CD4-positive, CD25-positive, alpha-beta regulatory T cell (primary cell): ENCODE results near the gene EFCAB5. TPM values are rescaled to one million over a fixed set of nuclear protein-coding genes. Genes with fewer than 3 reads are reported as not detected.
"Not testable (repeated sequence)": the region's sequence is repeated elsewhere in the genome, so short reads cannot be mapped to it uniquely, and the experiment has no call there.

Experiments used
- ATAC-seq, 2 donors: fragments of 150-1000 bp; cut with Tn5 transposase; one replicate each; pipeline ENCODE4 v1.10.0; 2021; ENCODE audit warnings: low read depth in 2 of 2, moderate number of reproducible peaks in 2 of 2, moderate library complexity in 1 of 2
- DNase-seq, 3 donors: peaks; one replicate each; pipeline versions ENCODE4 v3.0.0 to v3.0.0-alpha.2; 2012 to 2022; ENCODE audit warnings: mixed read lengths in 1 of 3
- H3K27ac ChIP-seq: one replicate; pipeline ENCODE4 v1.7.0; 2013; ENCODE audit warnings: mild to moderate bottlenecking, low read length; ENCODE audit not compliant: insufficient read depth, poor library complexity, severe bottlenecking
- H3K27me3 ChIP-seq: one replicate; pipeline ENCODE4 v1.7.0; 2013; ENCODE audit warnings: low read length; ENCODE audit not compliant: control insufficient read depth, insufficient read depth
- H3K36me3 ChIP-seq: one replicate; pipeline ENCODE4 v1.7.0; 2013; ENCODE audit warnings: mild to moderate bottlenecking, low read length, moderate library complexity; ENCODE audit not compliant: control insufficient read depth, insufficient read depth
- H3K4me1 ChIP-seq: 2 replicates; pipeline ENCODE4 v1.7.0; 2013; ENCODE audit warnings: mild to moderate bottlenecking, low read length; ENCODE audit not compliant: insufficient read depth, control insufficient read depth, poor library complexity, severe bottlenecking
- H3K4me3 ChIP-seq: one replicate; pipeline ENCODE4 v1.7.0; 2013; ENCODE audit warnings: low read depth, mild to moderate bottlenecking, low read length, moderate library complexity
- H3K9me3 ChIP-seq, 2 experiments: 1 replicate in 1 of 2; 2 replicates in 1 of 2; pipeline ENCODE4 v1.7.0; 2013; ENCODE audit warnings: low read length in 2 of 2, mild to moderate bottlenecking in 1 of 2, moderate library complexity in 1 of 2; ENCODE audit not compliant: control insufficient read depth in 2 of 2
- H3K27ac Mint-ChIP-seq, 3 donors: one replicate each; pipeline ENCODE4 v1.8.0; 2020 to 2022; ENCODE audit warnings: mild to moderate bottlenecking in 3 of 3, mixed read lengths in 3 of 3, moderate library complexity in 2 of 3
- H3K27me3 Mint-ChIP-seq: one replicate; pipeline ENCODE4 v1.8.0; 2022; ENCODE audit warnings: mild to moderate bottlenecking, mixed read lengths
- H3K36me3 Mint-ChIP-seq: one replicate; pipeline ENCODE4 v1.8.0; 2020; ENCODE audit warnings: mixed read lengths
- H3K4me1 Mint-ChIP-seq, 4 donors: one replicate each; pipeline ENCODE4 v1.8.0; 2020 to 2022; ENCODE audit warnings: mixed read lengths in 4 of 4, mild to moderate bottlenecking in 1 of 4
- H3K4me3 Mint-ChIP-seq, 4 donors: one replicate each; pipeline ENCODE4 v1.8.0; 2020 to 2022; ENCODE audit warnings: mild to moderate bottlenecking in 4 of 4, mixed read lengths in 4 of 4, moderate library complexity in 3 of 4
- H3K9me3 Mint-ChIP-seq, 7 donors: one replicate each; pipeline ENCODE4 v1.8.0; 2020 to 2022; ENCODE audit warnings: mixed read lengths in 7 of 7, mild to moderate bottlenecking in 3 of 7, moderate library complexity in 2 of 7
- polyA plus RNA-seq, 4 donors: library from polyadenylated mRNA; unstranded; fragments of 300-500 nt; fragmentation: Illumina TruSeq; gene quantifications; one replicate each; pipeline ENCODE4 v1.2.3, GENCODE V29; 2021
- total RNA-seq: library from RNA; stranded (reverse); gene quantifications from one replicate; pipeline ENCODE4 v1.2.3, GENCODE V29; 2022

EFCAB5 gene
- total and polyA plus RNA-seq, 5 donors from 2014 or later = 0.21 to 2.1 (median 0.36) TPM

DNA sequence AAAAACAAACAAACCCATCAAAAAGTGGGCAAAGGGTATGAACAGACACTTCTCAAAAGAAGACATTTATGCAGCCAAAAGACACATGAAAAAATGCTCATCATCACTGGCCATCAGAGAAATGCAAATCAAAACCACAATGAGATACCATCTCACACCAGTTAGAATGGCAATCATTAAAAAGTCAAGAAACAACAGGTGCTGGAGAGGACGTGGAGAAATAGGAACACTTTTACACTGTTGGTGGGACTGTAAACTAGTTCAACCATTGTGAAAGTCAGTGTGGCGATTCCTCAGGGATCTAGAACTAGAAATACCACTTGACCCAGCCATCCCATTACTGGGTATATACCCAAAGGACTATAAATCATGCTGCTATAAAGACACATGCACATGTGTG is 83.9 kb downstream of the EFCAB5 start:
- DNase-seq, H3K4me3 Mint-ChIP-seq, H3K27me3 ChIP-seq, H3K4me1 ChIP-seq, H3K27me3 Mint-ChIP-seq, H3K4me3 ChIP-seq, ATAC-seq, H3K9me3 Mint-ChIP-seq, H3K36me3 Mint-ChIP-seq, H3K27ac Mint-ChIP-seq, H3K36me3 ChIP-seq, H3K4me1 Mint-ChIP-seq, H3K9me3 ChIP-seq, H3K27ac ChIP-seq: not testable (repeated sequence)

DNA sequence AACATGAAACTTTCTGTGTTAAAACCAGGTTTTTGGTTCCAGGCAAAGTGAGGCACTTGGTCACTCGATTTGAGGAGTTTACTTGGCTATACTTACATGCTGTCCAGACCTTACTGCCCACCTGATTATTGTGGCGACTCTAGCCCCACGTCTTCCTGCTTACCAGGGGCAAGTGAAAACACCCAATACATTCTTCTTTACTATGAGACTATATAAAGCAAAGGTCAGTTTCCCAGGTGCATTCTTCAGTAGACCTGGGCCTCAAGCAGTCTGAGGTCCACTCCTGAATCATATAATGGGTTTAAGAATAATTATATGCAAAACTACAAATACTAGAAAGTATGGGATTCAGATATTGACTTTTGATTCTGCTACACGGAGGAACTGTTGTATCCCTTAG is 86.2 kb downstream of the EFCAB5 start:
- H3K4me3 Mint-ChIP-seq = no peak overlapping the region

DNA sequence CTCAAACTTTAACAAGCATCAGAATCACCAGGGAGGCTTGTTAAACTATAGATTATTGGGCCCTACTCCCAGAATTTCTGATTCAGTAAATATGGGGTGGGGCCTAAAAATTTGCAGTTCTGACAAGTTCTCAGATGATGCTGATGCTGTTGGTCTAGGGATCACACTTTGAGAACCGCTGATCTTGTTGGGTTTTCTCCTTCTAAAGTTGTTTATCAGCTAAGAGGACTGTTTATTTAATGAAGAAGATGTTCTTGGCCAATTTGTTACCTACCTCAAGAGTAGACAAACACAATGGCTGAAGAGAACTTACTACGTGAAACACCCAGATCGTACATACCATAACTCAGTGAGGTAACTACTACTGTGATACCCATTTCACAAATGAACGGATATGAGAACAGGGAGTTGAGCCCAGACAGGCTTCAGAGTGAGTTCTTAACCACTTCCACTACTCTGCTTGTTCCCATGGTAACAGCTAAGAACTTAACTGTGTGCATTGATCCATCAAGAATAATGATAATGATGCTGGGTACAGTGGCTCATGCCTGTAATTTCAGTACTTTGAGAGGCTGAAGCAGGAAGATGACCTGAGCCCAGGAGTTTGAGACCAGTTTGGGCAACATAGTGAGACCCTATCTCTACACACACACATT is 89.9 kb downstream of the EFCAB5 start:
- Mint-ChIP-seq H3K9me3 (peaks cover 0 to 2% (median 0%) of the 10 kb centered on the region in 7 donors), H3K4me3 (no peak overlapping the region), H3K27me3 (peaks cover 9% of the 10 kb centered on the region), H3K36me3 (no peaks in the 10 kb centered on the region), H3K4me1 (peaks cover 0 to 2% (median 0%) of the 10 kb centered on the region in 4 donors), H3K27ac (no peak overlapping the region)
- Histone ChIP-seq H3K27me3 (peaks cover 6% of the 10 kb centered on the region), H3K4me3 (no peak overlapping the region), H3K4me1 (no peaks in the 10 kb centered on the region), H3K27ac (no peak overlapping the region), H3K36me3 (no peaks in the 10 kb centered on the region), H3K9me3 (no peaks in the 10 kb centered on the region)
- peak in 1 of 2 donors; percentile 34 for ATAC-seq
- peak in 1 of 3 donors; percentile 38 for DNase-seq

More for the DNA sequence above, 86.2 kb downstream of the EFCAB5 start:
- Mint-ChIP-seq H3K4me1 (peaks cover 0 to 2% (median 0%) of the 10 kb centered on the region in 4 donors), H3K36me3 (no peaks in the 10 kb centered on the region), H3K27ac (no peak overlapping the region), H3K27me3 (peaks cover 5% of the 10 kb centered on the region), H3K9me3 (peaks cover 0 to 2% (median 0%) of the 10 kb centered on the region in 7 donors)
- Histone ChIP-seq H3K27ac (no peak overlapping the region), H3K27me3 (no peaks in the 10 kb centered on the region), H3K36me3 (no peaks in the 10 kb centered on the region), H3K4me3 (no peak overlapping the region), H3K4me1 (no peaks in the 10 kb centered on the region), H3K9me3 (no peaks in the 10 kb centered on the region)
- ATAC-seq (no peak), DNase-seq (no peak)

DNA sequence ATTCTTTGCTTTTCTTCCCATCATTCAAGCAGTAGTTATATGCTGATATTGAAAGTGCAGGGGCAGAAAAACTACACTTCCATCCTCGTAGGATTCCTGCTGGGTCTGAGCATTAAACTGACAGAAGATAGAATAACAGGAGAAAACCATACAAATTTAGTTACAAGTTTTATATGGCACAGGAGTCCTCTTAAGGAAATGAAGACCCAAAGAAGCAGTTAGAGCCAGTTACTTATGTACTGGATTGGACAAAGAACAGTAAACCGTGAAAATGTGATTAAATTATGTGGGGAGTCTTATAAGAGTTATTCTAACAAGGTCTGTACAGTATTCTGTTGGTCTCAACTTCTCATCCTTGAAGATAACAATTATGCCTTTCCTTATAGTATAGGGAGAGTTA is 93.9 kb downstream of the EFCAB5 start:
- no peak for ATAC-seq
- no peak overlapping the region for H3K4me3 Mint-ChIP-seq
- no peaks in the 10 kb centered on the region for H3K9me3 ChIP-seq
- H3K36me3 ChIP-seq = no peaks in the 10 kb centered on the region
- H3K36me3 Mint-ChIP-seq = no peaks in the 10 kb centered on the region
- H3K4me3 ChIP-seq = no peak overlapping the region
- no peaks in the 10 kb centered on the region for H3K9me3 Mint-ChIP-seq
- no peak overlapping the region for H3K27ac Mint-ChIP-seq
- H3K27me3 ChIP-seq = peaks cover 10% of the 10 kb centered on the region
- H3K4me1 ChIP-seq = no peaks in the 10 kb centered on the region
- peaks cover 0 to 2% (median 0%) of the 10 kb centered on the region in 4 donors for H3K4me1 Mint-ChIP-seq
- H3K27me3 Mint-ChIP-seq = peaks cover 4% of the 10 kb centered on the region
- no peak for DNase-seq
- H3K27ac ChIP-seq = no peak overlapping the region

DNA sequence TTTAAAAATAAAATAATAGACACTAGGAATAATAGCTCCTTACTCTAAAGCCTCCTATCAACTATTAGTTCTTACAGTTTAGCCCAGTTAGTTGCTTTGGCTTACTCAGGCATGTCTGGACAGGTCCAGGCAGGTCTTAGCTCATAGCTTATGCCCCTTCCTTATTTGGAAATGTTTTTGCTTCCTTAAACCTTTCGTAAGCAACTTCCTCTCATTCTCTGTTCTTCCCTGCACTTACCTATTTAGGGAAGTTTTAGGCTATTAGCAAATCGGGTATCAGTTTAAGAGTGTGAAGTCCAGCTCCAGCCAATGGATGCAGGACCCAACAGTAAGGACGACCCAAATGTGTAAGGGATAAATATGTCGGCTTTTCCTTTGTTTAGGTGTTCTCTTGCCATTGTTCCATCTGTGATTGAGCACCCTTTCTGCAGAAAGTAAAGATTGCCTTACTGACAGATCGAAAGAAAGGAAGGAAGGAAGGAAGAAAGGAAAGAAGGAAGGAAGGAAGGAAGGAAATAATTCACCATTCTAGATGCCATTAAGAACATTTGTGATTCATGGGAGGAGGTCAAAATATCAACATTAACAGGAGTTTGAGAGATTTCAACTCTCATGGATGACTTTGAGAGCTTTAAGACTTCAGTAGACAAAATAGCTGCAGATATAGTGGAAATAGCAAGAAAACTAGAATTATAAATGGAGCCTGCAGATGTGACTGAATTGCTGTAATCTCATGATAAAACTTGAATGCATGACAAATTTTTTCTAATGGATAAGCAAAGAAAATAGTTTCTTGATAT is 99.5 kb downstream of the EFCAB5 start:
- not testable (repeated sequence) for H3K4me1 ChIP-seq, H3K4me3 Mint-ChIP-seq, H3K9me3 ChIP-seq, H3K27ac ChIP-seq, H3K27ac Mint-ChIP-seq, H3K36me3 Mint-ChIP-seq, H3K36me3 ChIP-seq, H3K4me3 ChIP-seq, H3K9me3 Mint-ChIP-seq, ATAC-seq, H3K4me1 Mint-ChIP-seq
- peaks cover 16% of the 10 kb centered on the region for H3K27me3 ChIP-seq
- DNase-seq = peak in 1 of 3 donors; percentile 21
- H3K27me3 Mint-ChIP-seq = peaks cover 16% of the 10 kb centered on the region

DNA sequence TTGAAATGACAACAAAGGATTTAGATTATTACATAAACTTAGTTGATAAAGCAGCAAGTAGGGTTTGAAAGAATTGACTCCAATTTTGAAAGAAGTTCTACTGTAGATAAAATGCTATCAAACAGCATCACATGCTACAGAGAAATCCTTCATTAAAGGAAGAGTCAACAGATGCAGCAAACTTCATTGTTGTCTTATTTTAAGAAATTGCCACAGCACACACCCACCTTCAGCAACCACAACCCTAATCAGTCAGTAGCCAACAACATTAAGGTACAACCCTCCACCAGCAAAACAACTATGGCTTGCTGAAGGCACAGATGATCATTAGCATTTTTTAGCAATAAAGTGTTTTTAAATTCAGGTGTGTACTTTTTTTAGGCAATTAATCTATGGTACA is 100.1 kb downstream of the EFCAB5 start:
- peaks cover 0 to 8% (median 0%) of the 10 kb centered on the region in 7 donors for H3K9me3 Mint-ChIP-seq

DNA sequence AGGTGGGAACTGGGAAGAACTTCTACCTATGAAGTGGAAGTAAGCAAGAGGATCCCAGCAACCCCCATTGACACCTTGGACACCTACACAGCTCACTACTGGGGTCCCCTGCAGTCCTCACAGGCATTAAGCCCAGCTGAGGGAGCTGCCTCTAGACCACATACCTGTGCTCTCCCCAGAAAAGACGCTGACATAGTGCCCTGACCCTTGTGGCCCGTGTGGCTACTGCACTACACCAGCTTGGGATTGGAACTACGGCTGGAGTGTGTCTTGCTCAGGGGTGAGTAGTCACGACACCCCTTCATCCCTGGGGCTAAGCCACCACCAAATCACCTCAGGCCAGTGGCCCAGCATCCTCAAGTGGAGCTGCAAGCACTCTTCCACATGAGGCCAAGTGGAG is 120.9 kb downstream of the EFCAB5 start:
- Histone ChIP-seq H3K27me3 (peaks cover 6% of the 10 kb centered on the region), H3K4me1 (no peaks in the 10 kb centered on the region), H3K4me3 (no peak overlapping the region), H3K9me3 (peaks cover 20 to 28% of the 10 kb centered on the region in 2 experiments), H3K27ac (no peak overlapping the region), H3K36me3 (no peaks in the 10 kb centered on the region)
- H3K4me1 Mint-ChIP-seq = no peaks in the 10 kb centered on the region
- no peak overlapping the region for H3K4me3 Mint-ChIP-seq
- no peak overlapping the region for H3K27ac Mint-ChIP-seq
- no peak for DNase-seq
- peaks cover 2 to 32% (median 16%) of the 10 kb centered on the region in 7 donors for H3K9me3 Mint-ChIP-seq
- H3K27me3 Mint-ChIP-seq = peaks cover 33% of the 10 kb centered on the region
- no peak for ATAC-seq
- peaks cover 20% of the 10 kb centered on the region for H3K36me3 Mint-ChIP-seq

More for the DNA sequence above, 100.1 kb downstream of the EFCAB5 start:
- H3K27me3 ChIP-seq = peaks cover 17% of the 10 kb centered on the region
- DNase-seq (no peak), ATAC-seq (no peak)
- H3K36me3 ChIP-seq = no peaks in the 10 kb centered on the region
- H3K4me1 ChIP-seq = no peaks in the 10 kb centered on the region
- H3K9me3 ChIP-seq = no peaks in the 10 kb centered on the region
- H3K4me3 Mint-ChIP-seq = no peak overlapping the region
- H3K27me3 Mint-ChIP-seq = peaks cover 21% of the 10 kb centered on the region
- no peak overlapping the region for H3K27ac ChIP-seq
- no peak overlapping the region for H3K27ac Mint-ChIP-seq
- no peaks in the 10 kb centered on the region for H3K36me3 Mint-ChIP-seq
- no peak overlapping the region for H3K4me3 ChIP-seq
- H3K4me1 Mint-ChIP-seq = no peaks in the 10 kb centered on the region
